GM19193 (cell line): ENCODE results near the gene ALKBH8.

Experiments
- POLR2A ChIP-seq: IDR thresholded peaks from 4 replicates; pipeline ENCODE4 v1.6.1; 2011; ENCODE audit not compliant: insufficient read depth, insufficient read length; ENCODE audit errors: extremely low read depth

The ALKBH8 gene

GRCh38 chr11:107590460-107591377 lies 25.2 kb upstream of the ALKBH8 start, which contains the start of gene ELMOD1:
ELMOD1 (plus strand) TSS chr11:107591147; CDS start chr11:107618190, 27,043 bp downstream.
- no peak for TF ChIP-seq POLR2A

- TF ChIP-seq POLR2A: no peak
Measured at GRCh38 chr11:107587306-107587979, 21.9 kb upstream of the ALKBH8 start.

GRCh38 chr11:107583629-107584195 lies 18.2 kb upstream of the ALKBH8 start:
- no peak for TF ChIP-seq POLR2A

- no peak for TF ChIP-seq POLR2A
Measured at GRCh38 chr11:107581147-107581546, 15.6 kb upstream of the ALKBH8 start.

- TF ChIP-seq POLR2A: no peak
Measured at GRCh38 chr11:107577346-107577711, 11.8 kb upstream of the ALKBH8 start.

GRCh38 chr11:107573438-107573837 lies 7.9 kb upstream of the ALKBH8 start:
- no peak for TF ChIP-seq POLR2A

- no peak for TF ChIP-seq POLR2A
Measured at GRCh38 chr11:107570015-107570414, 4.5 kb upstream of the ALKBH8 start.

GRCh38 chr11:107567739-107568335 lies 2.3 kb upstream of the ALKBH8 start:
- no peak for TF ChIP-seq POLR2A

GRCh38 chr11:107566569-107566968 lies 1.0 kb upstream of the ALKBH8 start:
- TF ChIP-seq POLR2A: no peak

GRCh38 chr11:107564877-107565218 lies 687 bp downstream of the ALKBH8 start:
- TF ChIP-seq POLR2A: no peak

- TF ChIP-seq POLR2A: no peak
Measured at GRCh38 chr11:107563702-107564101, 1.8 kb downstream of the ALKBH8 start.

- TF ChIP-seq POLR2A: no peak
Measured at GRCh38 chr11:107562647-107563208, 2.8 kb downstream of the ALKBH8 start.

- no peak for TF ChIP-seq POLR2A
Measured at GRCh38 chr11:107561688-107562087, 3.8 kb downstream of the ALKBH8 start.

- TF ChIP-seq POLR2A: no peak
Measured at GRCh38 chr11:107550304-107550703, 15.2 kb downstream of the ALKBH8 start.

- TF ChIP-seq POLR2A: no peak
Measured at GRCh38 chr11:107549954-107550285, 15.6 kb downstream of the ALKBH8 start.
